ENCODE measurements around the gene PSMB11.

DNA sequence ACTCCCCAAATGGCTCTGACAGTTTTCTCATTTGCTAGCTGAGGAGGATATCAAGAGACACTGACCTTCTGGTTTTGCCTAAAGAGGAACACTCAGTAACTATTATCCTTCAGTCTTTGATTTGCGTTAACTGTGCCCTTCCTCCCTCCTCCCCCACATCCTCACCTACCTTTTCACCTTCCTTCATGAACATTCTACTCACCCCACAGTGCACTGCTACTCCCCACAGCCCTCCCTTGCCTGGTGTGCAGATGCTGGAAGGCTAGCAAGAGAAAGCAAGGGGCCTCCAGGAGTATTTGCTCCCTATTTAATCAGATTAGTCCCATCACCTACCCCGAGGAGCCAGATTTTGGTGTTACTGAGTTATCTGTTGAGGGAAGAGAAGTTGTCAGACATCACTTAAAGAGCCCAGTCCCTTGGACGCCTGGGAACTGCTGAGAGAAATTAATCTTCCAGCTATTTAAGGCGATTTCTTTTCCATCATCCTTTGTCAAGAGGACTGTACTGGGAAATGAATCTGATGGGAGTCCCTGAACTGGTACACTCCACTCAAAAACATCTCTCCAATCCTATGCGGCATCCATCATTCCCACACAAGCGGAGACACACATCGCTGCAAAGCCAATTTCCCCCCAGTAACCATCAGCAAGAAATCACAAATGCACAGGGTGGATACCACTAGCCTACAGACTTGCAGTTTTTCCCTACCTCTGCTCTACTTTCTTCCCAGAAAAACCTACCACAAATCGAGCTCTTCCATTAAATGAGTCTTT, 18.8 kb upstream of the PSMB11 start:
- TF ChIP-seq, protein P1, sequence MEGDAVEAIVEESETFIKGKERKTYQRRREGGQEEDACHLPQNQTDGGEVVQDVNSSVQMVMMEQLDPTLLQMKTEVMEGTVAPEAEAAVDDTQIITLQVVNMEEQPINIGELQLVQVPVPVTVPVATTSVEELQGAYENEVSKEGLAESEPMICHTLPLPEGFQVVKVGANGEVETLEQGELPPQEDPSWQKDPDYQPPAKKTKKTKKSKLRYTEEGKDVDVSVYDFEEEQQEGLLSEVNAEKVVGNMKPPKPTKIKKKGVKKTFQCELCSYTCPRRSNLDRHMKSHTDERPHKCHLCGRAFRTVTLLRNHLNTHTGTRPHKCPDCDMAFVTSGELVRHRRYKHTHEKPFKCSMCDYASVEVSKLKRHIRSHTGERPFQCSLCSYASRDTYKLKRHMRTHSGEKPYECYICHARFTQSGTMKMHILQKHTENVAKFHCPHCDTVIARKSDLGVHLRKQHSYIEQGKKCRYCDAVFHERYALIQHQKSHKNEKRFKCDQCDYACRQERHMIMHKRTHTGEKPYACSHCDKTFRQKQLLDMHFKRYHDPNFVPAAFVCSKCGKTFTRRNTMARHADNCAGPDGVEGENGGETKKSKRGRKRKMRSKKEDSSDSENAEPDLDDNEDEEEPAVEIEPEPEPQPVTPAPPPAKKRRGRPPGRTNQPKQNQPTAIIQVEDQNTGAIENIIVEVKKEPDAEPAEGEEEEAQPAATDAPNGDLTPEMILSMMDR (IDR thresholded peaks at IDR 0.05): no peak
- no peak for TF ChIP-seq EZH2 (IDR thresholded peaks at IDR 0.05; ENCODE audit: borderline replicate concordance, insufficient read depth, low read depth, low read length, poor library complexity, severe bottlenecking)
